ENCODE results near the gene MCEMP1.

GRCh38 chr19:7643031-7643415 is 33.9 kb upstream of the MCEMP1 start:
- TF ChIP-seq CTCF (conservative IDR thresholded peaks at IDR 0.05 in 1 of 2, IDR thresholded peaks at IDR 0.05 in 1 of 2; ENCODE audit: extremely low read depth in 1 of 2, insufficient read depth in 1 of 2, low read depth in 1 of 2, low read length in 2 of 2) (no peak), EZH2 (IDR thresholded peaks at IDR 0.05; ENCODE audit: borderline replicate concordance, low read length) (no peak)

Data from mammary epithelial cell (primary cell).